ENCODE data around the gene BTD.
A peak's percentile ranks its signal among the peaks of the same experiment; 100 is the strongest.

BTD gene

GRCh38 chr3:15638193-15638890, 36.8 kb downstream of the BTD start:
- DNase-seq, result no peak

- no peak for DNase-seq
Observed at GRCh38 chr3:15638891-15639262, 37.3 kb downstream of the BTD start.

- no peak for DNase-seq
Observed at GRCh38 chr3:15645246-15645645, 43.7 kb downstream of the BTD start.

GRCh38 chr3:15645740-15646501, 44.4 kb downstream of the BTD start:
- DNase-seq, result no peak

- no peak for DNase-seq
Observed at GRCh38 chr3:15646851-15647511, 45.4 kb downstream of the BTD start.

GRCh38 chr3:15647611-15648167, 46.1 kb downstream of the BTD start:
- peak; percentile 35 for DNase-seq

GRCh38 chr3:15649341-15649740, 47.8 kb downstream of the BTD start:
- DNase-seq, result no peak

GRCh38 chr3:15649858-15650257, 48.3 kb downstream of the BTD start:
- no peak for DNase-seq

GRCh38 chr3:15651396-15651795, 49.9 kb downstream of the BTD start:
- no peak for DNase-seq

- no peak for DNase-seq
Observed at GRCh38 chr3:15653321-15653720, 51.8 kb downstream of the BTD start.

GRCh38 chr3:15654127-15654526, 52.6 kb downstream of the BTD start:
- no peak for DNase-seq

- DNase-seq, result no peak
Observed at GRCh38 chr3:15654891-15655290, 53.3 kb downstream of the BTD start.

GRCh38 chr3:15656342-15656741, 54.8 kb downstream of the BTD start:
- DNase-seq, result no peak

- no peak for DNase-seq
Observed at GRCh38 chr3:15657016-15657415, 55.5 kb downstream of the BTD start.

GRCh38 chr3:15659254-15659975, 57.9 kb downstream of the BTD start:
- DNase-seq, result no peak

GRCh38 chr3:15660055-15660935, 58.8 kb downstream of the BTD start:
- DNase-seq, result no peak

- DNase-seq, result no peak
Observed at GRCh38 chr3:15664144-15664543, 62.6 kb downstream of the BTD start.

GRCh38 chr3:15665510-15666150, 64.1 kb downstream of the BTD start:
- no peak for DNase-seq

GRCh38 chr3:15666277-15666676, 64.7 kb downstream of the BTD start:
- DNase-seq, result no peak

GRCh38 chr3:15667484-15667883, 65.9 kb downstream of the BTD start:
- DNase-seq, result no peak

- no peak for DNase-seq
Observed at GRCh38 chr3:15673536-15673935, 72.0 kb downstream of the BTD start.

- no peak for DNase-seq
Observed at GRCh38 chr3:15676259-15676658, 74.7 kb downstream of the BTD start.
